Small intestine (tissue), 7 donors: ENCODE measurements around the gene EIF4ENIF1. TPM values are rescaled to one million over a fixed set of nuclear protein-coding genes. Genes with fewer than 3 reads are reported as not detected.

ENCODE experiments used
- DNase-seq, 2 donors: peaks; one replicate each; pipeline versions ENCODE4 v3.0.0 to v3.0.0-alpha.2; 2013
- FAIRE-seq: peaks from 2 replicates; lab custom pipeline; 2012; peaks lifted over from hg19 to GRCh38; lab: Jason Lieb, UNC
- H3K27ac ChIP-seq, 3 donors: one replicate each; pipeline ENCODE4 v1.5.1; 2013; ENCODE audit warnings: low read length in 2 of 3, mild to moderate bottlenecking in 2 of 3, control low read depth in 1 of 3, inconsistent platforms in 1 of 3, low read depth in 1 of 3, moderate library complexity in 1 of 3
- H3K27me3 ChIP-seq, 3 donors: one replicate each; pipeline ENCODE4 v1.6.1; 2013; ENCODE audit warnings: low read length in 3 of 3, inconsistent platforms in 1 of 3; ENCODE audit not compliant: control insufficient read depth in 3 of 3, insufficient read depth in 3 of 3
- H3K36me3 ChIP-seq, 3 donors: one replicate each; pipeline ENCODE4 v1.6.1; 2013; ENCODE audit warnings: low read length in 3 of 3, inconsistent platforms in 1 of 3, low read depth in 1 of 3, mild to moderate bottlenecking in 1 of 3, moderate library complexity in 1 of 3; ENCODE audit not compliant: control insufficient read depth in 3 of 3, insufficient read depth in 2 of 3
- H3K4me1 ChIP-seq, 3 donors: one replicate each; pipeline ENCODE4 v1.6.1; 2013; ENCODE audit warnings: low read length in 2 of 3, inconsistent platforms in 1 of 3, low read depth in 1 of 3, mild to moderate bottlenecking in 1 of 3, moderate library complexity in 1 of 3; ENCODE audit not compliant: control insufficient read depth in 3 of 3, insufficient read depth in 2 of 3
- H3K4me3 ChIP-seq, 3 donors: one replicate each; pipeline ENCODE4 v1.5.1; 2013; ENCODE audit warnings: low read length in 3 of 3, control low read depth in 1 of 3, inconsistent platforms in 1 of 3, low read depth in 1 of 3, mild to moderate bottlenecking in 1 of 3, moderate library complexity in 1 of 3
- H3K9me3 ChIP-seq, 2 donors: one replicate each; pipeline ENCODE4 v1.6.1; 2013; ENCODE audit warnings: low read depth in 1 of 2, low read length in 1 of 2; ENCODE audit not compliant: control insufficient read depth in 2 of 2, insufficient read depth in 1 of 2
- WGBS, 3 donors: extraction: QIAGEN DNeasy Blood & Tissue Kit; methylation state at CpG; one replicate each; pipeline ENCODE4 v1.1.7; 2013; 5-methylcytosine and 5-hydroxymethylcytosine counted together
- polyA plus RNA-seq, 4 donors: library from polyadenylated mRNA; stranded (reverse) in 3 of 4; unstranded in 1 of 4; fragments of 200-250 nt in 3 of 4; fragments of 120-200 nt in 1 of 4; gene quantifications; one replicate each; pipeline versions ENCODE4 v1.2.1 to v1.2.3, GENCODE V29; 2013
- donor health status: healthy with polysubstance abuse.
- donor health status: control.
- donor health status: control.
- donor health status: Bipolar disorder and iron deficiency.
- donor health status: healthy.

EIF4ENIF1 gene
- polyA plus RNA-seq, 4 donors: 8.1 to 24.9 (median 9.1) TPM

GRCh38 chr22:31475800-31476199, 13.8 kb downstream of the EIF4ENIF1 start:
- Histone ChIP-seq H3K27me3 (no peaks in the 10 kb centered on the region), H3K4me3 (no peak overlapping the region), H3K9me3 (no peaks in the 10 kb centered on the region), H3K4me1 (no peaks in the 10 kb centered on the region), H3K27ac (no peak overlapping the region), H3K36me3 (peaks cover 8 to 39% (median 9%) of the 10 kb centered on the region in 3 donors)
- no peak for FAIRE-seq
- 89 to 98% (median 93%) methylated on average over 3 of the region's 3 CpGs for WGBS, 3 donors
- DNase-seq: no peak

- DNase-seq (no peak), FAIRE-seq (no peak)
- peaks cover 9 to 40% (median 9%) of the 10 kb centered on the region in 3 donors for H3K36me3 ChIP-seq
- no peaks in the 10 kb centered on the region for H3K27me3 ChIP-seq
- no peak overlapping the region for H3K4me3 ChIP-seq
- WGBS, 3 donors: 94 to 97% (median 96%) methylated on average over 2 of the region's 2 CpGs
- no peak overlapping the region for H3K27ac ChIP-seq
- no peaks in the 10 kb centered on the region for H3K4me1 ChIP-seq
- no peaks in the 10 kb centered on the region for H3K9me3 ChIP-seq
Measured at GRCh38 chr22:31474743-31475142, 14.9 kb downstream of the EIF4ENIF1 start.

- no peak overlapping the region for H3K4me3 ChIP-seq
- no peaks in the 10 kb centered on the region for H3K9me3 ChIP-seq
- no peak overlapping the region for H3K27ac ChIP-seq
- WGBS, 3 donors: 93 to 100% (median 94%) methylated on average over 2 of the region's 2 CpGs
- H3K4me1 ChIP-seq: no peaks in the 10 kb centered on the region
- FAIRE-seq: no peak
- H3K27me3 ChIP-seq: no peaks in the 10 kb centered on the region
- H3K36me3 ChIP-seq: peaks cover 19 to 52% (median 28%) of the 10 kb centered on the region in 3 donors
- no peak for DNase-seq
Measured at GRCh38 chr22:31465307-31465706, 24.3 kb downstream of the EIF4ENIF1 start.

DNA sequence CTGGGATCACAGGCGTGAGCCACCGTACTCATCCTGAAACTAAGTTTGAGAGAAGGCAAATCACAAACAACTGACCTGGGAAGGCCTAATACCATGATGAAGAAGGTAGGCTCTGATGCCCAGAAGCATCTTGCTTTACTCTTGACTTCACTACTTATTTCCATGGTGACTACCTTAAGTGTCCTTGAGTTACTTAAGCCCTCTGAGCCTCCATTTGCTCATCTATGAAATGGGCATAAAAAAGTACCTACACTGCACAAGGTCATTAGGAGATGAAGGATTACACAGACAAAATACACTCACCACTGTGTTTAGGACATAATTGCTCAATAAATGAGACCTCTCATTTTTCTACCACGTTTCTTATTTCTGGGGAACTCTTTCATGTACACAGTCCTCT, 27.9 kb downstream of the EIF4ENIF1 start:
- Histone ChIP-seq H3K27me3 (no peaks in the 10 kb centered on the region), H3K9me3 (no peaks in the 10 kb centered on the region), H3K36me3 (peaks cover 18 to 49% (median 22%) of the 10 kb centered on the region in 3 donors), H3K4me1 (no peaks in the 10 kb centered on the region), H3K4me3 (no peak overlapping the region), H3K27ac (no peak overlapping the region)
- no peak for FAIRE-seq
- 90 to 97% (median 90%) methylated on average over 3 of the region's 3 CpGs for WGBS, 3 donors
- no peak for DNase-seq

DNA sequence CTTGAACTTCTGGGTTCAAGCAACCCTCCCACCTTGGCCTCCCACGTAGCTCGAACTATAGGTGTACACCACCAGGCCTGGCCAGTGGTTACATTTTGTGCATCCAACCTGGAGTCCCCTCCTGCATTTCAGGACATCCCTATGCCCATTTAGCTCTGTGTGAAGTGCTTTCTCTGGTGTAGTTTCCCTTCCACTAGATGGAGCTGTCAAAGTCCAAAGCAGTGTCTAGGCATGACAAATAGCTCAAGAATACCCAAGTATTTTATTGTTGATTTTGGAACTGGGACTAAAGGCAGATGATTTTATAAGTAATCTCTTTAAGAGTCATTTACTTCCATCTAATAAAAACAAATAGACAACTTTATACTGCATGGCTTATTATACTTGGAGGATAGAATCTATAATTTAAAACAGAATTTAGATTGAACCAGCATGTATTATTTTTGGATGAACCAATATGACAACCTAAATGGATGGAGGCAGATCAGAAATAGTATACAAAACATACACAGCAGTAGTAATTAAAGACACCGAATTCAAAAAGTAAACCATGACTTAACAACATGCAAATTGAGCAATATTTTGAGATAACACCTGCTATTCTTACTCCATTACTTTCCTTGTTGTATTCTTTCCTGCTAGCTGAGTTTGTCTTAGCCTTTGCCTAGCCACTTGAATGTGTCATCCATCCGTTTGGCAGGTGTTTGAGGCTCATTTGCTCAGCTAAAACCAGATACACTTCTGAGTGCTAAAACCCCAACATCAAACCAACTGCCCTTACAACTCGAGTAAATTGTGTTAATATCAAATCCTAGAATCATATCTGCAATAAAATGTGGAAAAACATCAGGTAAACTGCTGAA, 37.7 kb downstream of the EIF4ENIF1 start:
- no peaks in the 10 kb centered on the region for H3K9me3 ChIP-seq
- H3K27me3 ChIP-seq: no peaks in the 10 kb centered on the region
- DNase-seq: peak; percentile 44 to 46
- peaks cover 9 to 32% (median 19%) of the 10 kb centered on the region in 3 donors for H3K36me3 ChIP-seq
- FAIRE-seq: no peak
- no peak overlapping the region for H3K27ac ChIP-seq
- 56 to 70% (median 65%) methylated on average over 5 of the region's 5 CpGs for WGBS, 3 donors
- no peaks in the 10 kb centered on the region for H3K4me1 ChIP-seq
- H3K4me3 ChIP-seq: no peak overlapping the region

- FAIRE-seq: no peak
- H3K9me3 ChIP-seq: no peaks in the 10 kb centered on the region
- no peak for DNase-seq
- no peak overlapping the region for H3K4me3 ChIP-seq
- H3K27ac ChIP-seq: no peak overlapping the region
- peaks cover 5 to 33% (median 15%) of the 10 kb centered on the region in 3 donors for H3K36me3 ChIP-seq
- 73 to 90% (median 87%) methylated on average over 4 of the region's 4 CpGs for WGBS, 3 donors
- H3K4me1 ChIP-seq: no peaks in the 10 kb centered on the region
- H3K27me3 ChIP-seq: no peaks in the 10 kb centered on the region
Measured at GRCh38 chr22:31449506-31449905, 40.1 kb downstream of the EIF4ENIF1 start.

DNA sequence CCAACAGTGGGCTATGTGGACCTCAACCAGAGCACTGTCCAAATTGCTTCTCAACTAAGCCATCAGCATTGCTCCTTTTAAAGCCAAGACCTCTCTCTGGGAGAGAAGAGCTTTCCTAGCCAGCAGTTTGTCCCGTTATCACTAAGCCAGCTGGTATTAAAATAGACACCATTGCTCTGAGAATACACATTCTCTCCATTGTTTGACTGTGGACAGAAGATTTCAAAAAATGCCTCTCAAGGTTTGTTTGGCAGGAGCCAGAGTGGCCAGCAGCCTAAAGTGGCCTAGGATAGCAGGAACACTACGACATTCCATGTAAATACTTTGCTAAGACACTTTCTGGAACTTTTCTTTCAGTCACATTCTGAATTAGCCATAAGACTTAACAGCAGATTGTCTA, 41.3 kb downstream of the EIF4ENIF1 start:
- Histone ChIP-seq H3K4me3 (no peak overlapping the region), H3K27ac (no peak overlapping the region), H3K36me3 (peaks cover 2 to 39% (median 14%) of the 10 kb centered on the region in 3 donors), H3K27me3 (no peaks in the 10 kb centered on the region), H3K9me3 (no peaks in the 10 kb centered on the region), H3K4me1 (no peaks in the 10 kb centered on the region)
- DNase-seq: no peak
- 89 to 100% (median 96%) methylated on average over 2 of the region's 2 CpGs for WGBS, 3 donors
- no peak for FAIRE-seq

- WGBS, 3 donors: 94 to 96% (median 94%) methylated on average over 3 of the region's 3 CpGs
- H3K36me3 ChIP-seq: peaks cover 5 to 41% (median 17%) of the 10 kb centered on the region in 3 donors
- no peaks in the 10 kb centered on the region for H3K27me3 ChIP-seq
- no peak overlapping the region for H3K27ac ChIP-seq
- H3K9me3 ChIP-seq: no peaks in the 10 kb centered on the region
- no peaks in the 10 kb centered on the region for H3K4me1 ChIP-seq
- FAIRE-seq (no peak), DNase-seq (no peak)
- H3K4me3 ChIP-seq: no peak overlapping the region
Measured at GRCh38 chr22:31447337-31447736, 42.3 kb downstream of the EIF4ENIF1 start.
